T-cell (primary cell): ENCODE measurements around the gene NXT1. TPM values are rescaled to one million over a fixed set of nuclear protein-coding genes. Genes with fewer than 3 reads are reported as not detected.

Experiments
- ATAC-seq, 4 experiments: fragments of 200-7000 bp in 3 of 4; fragments of 150-1000 bp in 1 of 4; cut with Tn5 transposase; replicated peaks in 1 of 4; 1 replicate in 3 of 4; 2 replicates in 1 of 4; pipeline ENCODE4 v1.10.0; 2021; ENCODE audit warnings: moderate library complexity in 3 of 4, mild to moderate bottlenecking in 2 of 4, moderate number of reproducible peaks in 1 of 4
- CTCF ChIA-PET, 2 donors: fragments of 300-600 bp; sonication (Branson Sonifier 250); formaldehyde crosslinking; loops; one replicate each; lab custom pipeline; 2022; ENCODE audit warnings: antibody characterized with exemption in 2 of 2; lab: Charles Lee
- POLR2A ChIA-PET, 2 donors: fragments of 300-600 bp; sonication (Branson Sonifier 250); formaldehyde crosslinking; loops; one replicate each; lab custom pipeline; 2022; ENCODE audit warnings: antibody characterized with exemption in 2 of 2; lab: Charles Lee
- DNase-seq, 35 experiments: peaks; one replicate each; pipeline versions ENCODE4 v3.0.0 to v3.0.0-alpha.2; 2013 to 2023
- H3K27ac ChIP-seq: one replicate; pipeline ENCODE4 v1.5.1; 2013; ENCODE audit warnings: low read length
- H3K27me3 ChIP-seq, 2 experiments: replicated peaks in 1 of 2; 1 replicate in 1 of 2; 2 replicates in 1 of 2; pipeline versions ENCODE4 v1.6.1 to v1.7.0; 2013; ENCODE audit warnings: low read length in 1 of 2, mixed read lengths in 1 of 2; ENCODE audit not compliant: control insufficient read depth in 2 of 2, insufficient read depth in 2 of 2; ENCODE audit errors: extremely low read depth in 1 of 2
- H3K36me3 ChIP-seq, 2 donors: 1 replicate in 1 of 2; 2 replicates in 1 of 2; pipeline versions ENCODE4 v1.6.1 to v1.7.0; 2013; ENCODE audit warnings: low read length in 1 of 2; ENCODE audit not compliant: control insufficient read depth in 2 of 2, insufficient read depth in 1 of 2; ENCODE audit errors: extremely low read depth in 1 of 2
- H3K4me1 ChIP-seq, 2 experiments: 1 replicate in 1 of 2; 2 replicates in 1 of 2; pipeline versions ENCODE4 v1.6.1 to v1.7.0; 2013; ENCODE audit warnings: low read length in 2 of 2, mixed read lengths in 1 of 2; ENCODE audit not compliant: insufficient read depth in 2 of 2, control insufficient read depth in 1 of 2; ENCODE audit errors: extremely low read depth in 1 of 2
- H3K4me3 ChIP-seq, 2 donors: 1 replicate in 1 of 2; 2 replicates in 1 of 2; pipeline versions ENCODE4 v1.5.1 to v1.7.0; 2013; ENCODE audit warnings: mild to moderate bottlenecking in 2 of 2, low read length in 1 of 2, moderate library complexity in 1 of 2; ENCODE audit not compliant: control insufficient read depth in 1 of 2; ENCODE audit errors: extremely low read depth in 1 of 2
- H3K9me3 ChIP-seq: 2 replicates; pipeline ENCODE4 v1.7.0; 2013
- H3K27ac Mint-ChIP-seq, 2 donors: one replicate each; pipeline ENCODE4 v1.8.0; 2020 to 2021; ENCODE audit warnings: mild to moderate bottlenecking in 2 of 2, mixed read lengths in 2 of 2
- H3K27me3 Mint-ChIP-seq, 2 donors: one replicate each; pipeline ENCODE4 v1.8.0; 2021 to 2022; ENCODE audit warnings: mixed read lengths in 2 of 2
- H3K36me3 Mint-ChIP-seq: one replicate; pipeline ENCODE4 v1.8.0; 2021; ENCODE audit warnings: mixed read lengths
- H3K4me1 Mint-ChIP-seq, 3 donors: one replicate each; pipeline ENCODE4 v1.8.0; 2020 to 2022; ENCODE audit warnings: mixed read lengths in 3 of 3, mild to moderate bottlenecking in 1 of 3
- H3K4me3 Mint-ChIP-seq, 3 donors: one replicate each; pipeline ENCODE4 v1.8.0; 2020 to 2022; ENCODE audit warnings: mild to moderate bottlenecking in 3 of 3, mixed read lengths in 3 of 3, moderate library complexity in 3 of 3
- H3K9me3 Mint-ChIP-seq, 3 donors: one replicate each; pipeline ENCODE4 v1.8.0; 2020 to 2022; ENCODE audit warnings: mixed read lengths in 3 of 3
- WGBS: methylation state at CpG from one replicate; pipeline ENCODE4 v1.1.5; 2013; ENCODE audit warnings: missing lambda C conversion rate; ENCODE audit not compliant: insufficient coverage; 5-methylcytosine and 5-hydroxymethylcytosine counted together
- total RNA-seq, 35 experiments: library from RNA in 6 of 35; stranded (reverse) in 6 of 35; fragments of 120-200 nt in 1 of 35; gene quantifications; one replicate each; pipeline versions ENCODE4 v1.2.1 to v1.2.4 and lab custom pipeline; 2013 to 2026

The NXT1 gene
- total RNA-seq, 5 donors from 2014 or later (not counting 1 experiment from before 2014, with no cell fraction given) = 22.1 to 60.0 (median 24.4) TPM

GRCh38 chr20:23365390-23366165, 15.0 kb downstream of the NXT1 start:
- Histone ChIP-seq H3K4me1 (peaks cover 9 to 30% of the 10 kb centered on the region in 2 experiments), H3K27me3 (no peaks in the 10 kb centered on the region), H3K4me3 (no peak overlapping the region), H3K36me3 (peaks cover 3 to 28% of the 10 kb centered on the region in 2 donors), H3K9me3 (no peaks in the 10 kb centered on the region), H3K27ac (peak overlapping the region; percentile 31)
- ChIA-PET CTCF (interaction anchor here (0.6 to 4.3 kb wide), 2 partner anchors 15 to 17 kb away, joined by 5 to 15 read pairs; partner anchors contain the start of gene NXT1 (in 1 of the 2)), POLR2A (no interaction called here)
- DNase-seq (no peak), ATAC-seq (no peak)
- Mint-ChIP-seq H3K4me3 (peak overlapping the region in 2 of 3 donors; percentile 34 to 39), H3K36me3 (peaks cover 36% of the 10 kb centered on the region), H3K27ac (peak overlapping the region; percentile 53 to 80), H3K9me3 (no peaks in the 10 kb centered on the region), H3K4me1 (peaks cover 53 to 60% (median 59%) of the 10 kb centered on the region in 3 donors), H3K27me3 (no peaks in the 10 kb centered on the region)
- WGBS = 96% methylated on average over 64 of the region's 65 CpGs

- peak overlapping the region in 1 of 3 donors; percentile 30 for H3K4me3 Mint-ChIP-seq
- H3K9me3 Mint-ChIP-seq = no peaks in the 10 kb centered on the region
- no peaks in the 10 kb centered on the region for H3K9me3 ChIP-seq
- H3K27me3 ChIP-seq = no peaks in the 10 kb centered on the region
- H3K27ac Mint-ChIP-seq = peak overlapping the region; percentile 53 to 80
- H3K27me3 Mint-ChIP-seq = no peaks in the 10 kb centered on the region
- H3K36me3 ChIP-seq = peaks cover 3 to 36% of the 10 kb centered on the region in 2 donors
- H3K4me3 ChIP-seq = no peak overlapping the region
- DNase-seq (peak in 1 of 35 experiments; percentile 45), ATAC-seq (no peak)
- H3K4me1 Mint-ChIP-seq = peaks cover 46 to 53% (median 52%) of the 10 kb centered on the region in 3 donors
- ChIA-PET CTCF (interaction anchor here in 1 of 2 donors (4.3 kb wide), 1 partner anchor 16 kb away, joined by 15 read pairs; the partner anchor contains the start of gene NXT1), POLR2A (interaction anchor here in 1 of 2 donors (1.1 kb wide), 1 partner anchor 17 kb away, joined by 5 read pairs; no protein-coding TSS in a partner anchor)
- peaks cover 43% of the 10 kb centered on the region for H3K36me3 Mint-ChIP-seq
- H3K27ac ChIP-seq = peak overlapping the region; percentile 31
- peaks cover 4 to 25% of the 10 kb centered on the region in 2 experiments for H3K4me1 ChIP-seq
- no CpG with 5 or more reads among the region's 1 CpG for WGBS
These were observed 15.8 kb downstream of the NXT1 start for GRCh38 chr20:23366384-23366783.

GRCh38 chr20:23367770-23368169, 17.2 kb downstream of the NXT1 start:
- Histone ChIP-seq H3K9me3 (no peaks in the 10 kb centered on the region), H3K27ac (no peak overlapping the region), H3K4me3 (no peak overlapping the region), H3K4me1 (peaks cover 2 to 21% of the 10 kb centered on the region in 2 experiments), H3K27me3 (no peaks in the 10 kb centered on the region), H3K36me3 (peaks cover 3 to 48% of the 10 kb centered on the region in 2 donors)
- POLR2A ChIA-PET = no interaction called here
- ATAC-seq = peak in 1 of 4 experiments; percentile 30
- H3K27ac Mint-ChIP-seq = peak overlapping the region; percentile 31 to 80
- CTCF ChIA-PET = interaction anchor here (0.5 to 1.4 kb wide), 2 partner anchors 15 to 18 kb away, joined by 6 to 8 read pairs; partner anchors contain the start of gene NXT1 (in 1 of the 2)
- H3K36me3 Mint-ChIP-seq = peaks cover 46% of the 10 kb centered on the region
- H3K9me3 Mint-ChIP-seq = no peaks in the 10 kb centered on the region
- H3K4me3 Mint-ChIP-seq = no peak overlapping the region
- no peaks in the 10 kb centered on the region for H3K27me3 Mint-ChIP-seq
- DNase-seq = no peak
- H3K4me1 Mint-ChIP-seq = peaks cover 41 to 51% (median 50%) of the 10 kb centered on the region in 3 donors

- Histone ChIP-seq H3K9me3 (no peaks in the 10 kb centered on the region), H3K4me1 (peaks cover 2 to 14% of the 10 kb centered on the region in 2 experiments), H3K27me3 (no peaks in the 10 kb centered on the region), H3K36me3 (peaks cover 3 to 55% of the 10 kb centered on the region in 2 donors), H3K27ac (no peak overlapping the region), H3K4me3 (no peak overlapping the region)
- CTCF ChIA-PET = interaction anchor here in 1 of 2 donors (1.4 kb wide), 1 partner anchor 18 kb away, joined by 6 read pairs; the partner anchor contains the start of gene NXT1
- H3K9me3 Mint-ChIP-seq = no peaks in the 10 kb centered on the region
- DNase-seq (no peak), ATAC-seq (no peak)
- peak overlapping the region in 1 of 2 donors; percentile 80 for H3K27ac Mint-ChIP-seq
- POLR2A ChIA-PET = interaction anchor here in 1 of 2 donors (0.6 kb wide), 1 partner anchor 16 kb away, joined by 3 read pairs; no protein-coding TSS in a partner anchor
- H3K27me3 Mint-ChIP-seq = no peaks in the 10 kb centered on the region
- H3K36me3 Mint-ChIP-seq = peaks cover 47% of the 10 kb centered on the region
- no CpG with 5 or more reads among the region's 2 CpGs for WGBS
- peaks cover 34 to 43% (median 43%) of the 10 kb centered on the region in 3 donors for H3K4me1 Mint-ChIP-seq
- no peak overlapping the region for H3K4me3 Mint-ChIP-seq
These were observed 17.9 kb downstream of the NXT1 start for GRCh38 chr20:23368316-23369071.

GRCh38 chr20:23369072-23369823, 18.7 kb downstream of the NXT1 start:
- peaks cover 52% of the 10 kb centered on the region for H3K36me3 Mint-ChIP-seq
- H3K27me3 Mint-ChIP-seq = no peaks in the 10 kb centered on the region
- ChIA-PET POLR2A (interaction anchor here (0.6 to 1.1 kb wide), 2 partner anchors 17 to 37 kb away, joined by 3 read pairs; no protein-coding TSS in a partner anchor), CTCF (no interaction called here)
- no peak overlapping the region for H3K4me3 Mint-ChIP-seq
- H3K36me3 ChIP-seq = peaks cover 5 to 63% of the 10 kb centered on the region in 2 donors
- peaks cover 2 to 14% of the 10 kb centered on the region in 2 experiments for H3K4me1 ChIP-seq
- no peak for DNase-seq
- peaks cover 26 to 36% (median 36%) of the 10 kb centered on the region in 3 donors for H3K4me1 Mint-ChIP-seq
- WGBS = 97% methylated on average over 11 of the region's 14 CpGs
- no peak overlapping the region for H3K4me3 ChIP-seq
- H3K27ac Mint-ChIP-seq = no peak overlapping the region
- H3K27me3 ChIP-seq = no peaks in the 10 kb centered on the region
- no peaks in the 10 kb centered on the region for H3K9me3 ChIP-seq
- no peak for ATAC-seq
- no peaks in the 10 kb centered on the region for H3K9me3 Mint-ChIP-seq
- H3K27ac ChIP-seq = no peak overlapping the region
